ENCODE results near the gene RPA1. TPM values are rescaled to one million over a fixed set of nuclear protein-coding genes. Genes with fewer than 3 reads are reported as not detected.

The RPA1 gene
- total RNA-seq, 2 experiments from 2014 or later, result 38.6 to 38.7 TPM

DNA sequence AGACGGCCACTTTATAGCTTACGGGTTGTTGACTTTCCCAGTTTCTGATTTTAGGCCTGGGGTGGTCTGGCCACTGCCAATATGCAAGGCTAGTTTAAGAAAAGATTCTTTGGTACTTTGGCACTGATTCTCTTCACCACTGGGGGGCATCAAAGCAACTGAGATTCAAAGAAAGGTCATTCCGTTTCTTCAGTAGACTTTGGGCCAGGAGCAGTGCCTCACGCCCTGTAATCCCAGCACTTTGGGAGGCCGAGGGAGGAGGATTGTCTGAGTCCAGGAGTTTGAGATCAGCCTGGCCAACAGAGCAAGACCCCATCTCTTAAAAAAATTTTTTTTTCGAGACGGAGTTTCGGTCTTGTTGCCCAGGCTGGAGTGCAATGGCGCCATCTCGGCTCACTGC, 53.0 kb downstream of the RPA1 start:
- no peaks in the 10 kb centered on the region for H3K4me1 ChIP-seq (ENCODE audit: insufficient read depth, low read length)
- H3K9me3 ChIP-seq (ENCODE audit: control insufficient read depth in 1 of 2, insufficient read depth in 1 of 2, low read length in 2 of 2), result no peaks in the 10 kb centered on the region
- intact Hi-C loops (cut with DNase I, micrococcal nuclease), result loop anchor here (1.0 to 10.0 kb wide), 4 partner anchors 144 to 402 kb away; partner anchors contain the start of genes OVCA2 (in 1 of the 2) and RTN4RL1 (in 1 of the 2)
- peaks cover 78% of the 10 kb centered on the region for H3K36me3 ChIP-seq (ENCODE audit: insufficient read depth, low read length)
- ATAC-seq (ENCODE audit: poor library complexity) (no peak), DNase-seq (peak in 6 of 14 experiments; percentile 5 to 50 (median 45))
- TF ChIP-seq, protein P1, sequence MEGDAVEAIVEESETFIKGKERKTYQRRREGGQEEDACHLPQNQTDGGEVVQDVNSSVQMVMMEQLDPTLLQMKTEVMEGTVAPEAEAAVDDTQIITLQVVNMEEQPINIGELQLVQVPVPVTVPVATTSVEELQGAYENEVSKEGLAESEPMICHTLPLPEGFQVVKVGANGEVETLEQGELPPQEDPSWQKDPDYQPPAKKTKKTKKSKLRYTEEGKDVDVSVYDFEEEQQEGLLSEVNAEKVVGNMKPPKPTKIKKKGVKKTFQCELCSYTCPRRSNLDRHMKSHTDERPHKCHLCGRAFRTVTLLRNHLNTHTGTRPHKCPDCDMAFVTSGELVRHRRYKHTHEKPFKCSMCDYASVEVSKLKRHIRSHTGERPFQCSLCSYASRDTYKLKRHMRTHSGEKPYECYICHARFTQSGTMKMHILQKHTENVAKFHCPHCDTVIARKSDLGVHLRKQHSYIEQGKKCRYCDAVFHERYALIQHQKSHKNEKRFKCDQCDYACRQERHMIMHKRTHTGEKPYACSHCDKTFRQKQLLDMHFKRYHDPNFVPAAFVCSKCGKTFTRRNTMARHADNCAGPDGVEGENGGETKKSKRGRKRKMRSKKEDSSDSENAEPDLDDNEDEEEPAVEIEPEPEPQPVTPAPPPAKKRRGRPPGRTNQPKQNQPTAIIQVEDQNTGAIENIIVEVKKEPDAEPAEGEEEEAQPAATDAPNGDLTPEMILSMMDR (IDR thresholded peaks at IDR 0.05), result peak; percentile 42
- CTCF ChIA-PET, result interaction anchor here (1.6 kb wide), 1 partner anchor 11 kb away, joined by 6 read pairs; no protein-coding TSS in a partner anchor
- H3K27me3 Mint-ChIP-seq, result no peaks in the 10 kb centered on the region
- H3K9me3 Mint-ChIP-seq, result no peaks in the 10 kb centered on the region
- H3K4me1 Mint-ChIP-seq (ENCODE audit: low read depth), result no peaks in the 10 kb centered on the region
- H3K27me3 ChIP-seq (ENCODE audit: control insufficient read depth in 1 of 2, insufficient read depth in 2 of 2, low read length in 2 of 2), result no peaks in the 10 kb centered on the region
- no peak overlapping the region for H3K4me3 Mint-ChIP-seq
- POLR2A ChIA-PET, result interaction anchor here (1.5 kb wide), 1 partner anchor 13 kb away, joined by 5 read pairs; no protein-coding TSS in a partner anchor
- no peak overlapping the region for H3K27ac ChIP-seq (ENCODE audit: low read depth in 1 of 2, low read length in 2 of 2)
- no peak overlapping the region for H3K4me3 ChIP-seq (ENCODE audit: low read length)
- H3K27ac Mint-ChIP-seq, result no peak overlapping the region
- H3K36me3 Mint-ChIP-seq (ENCODE audit: low read depth), result peaks cover 85% of the 10 kb centered on the region

DNA sequence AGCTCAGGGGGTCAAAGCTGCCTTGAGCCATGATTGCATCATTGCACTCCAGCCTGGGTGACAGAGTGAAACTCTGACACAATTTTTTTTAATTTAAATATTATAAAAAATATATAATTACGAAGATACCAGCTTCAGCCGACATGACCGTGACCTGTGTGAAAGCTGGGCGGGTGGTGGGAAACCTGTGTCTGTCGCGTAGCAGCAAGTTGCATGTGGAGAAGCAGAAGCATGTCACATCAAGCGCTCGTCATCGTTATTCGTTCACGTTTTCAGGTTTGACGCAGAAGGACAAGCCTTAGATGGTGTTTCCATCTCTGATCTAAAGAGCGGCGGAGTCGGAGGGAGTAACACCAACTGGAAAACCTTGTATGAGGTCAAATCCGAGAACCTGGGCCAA, 53.7 kb downstream of the RPA1 start:
- Mint-ChIP-seq H3K9me3 (no peaks in the 10 kb centered on the region), H3K4me1 (ENCODE audit: low read depth) (no peaks in the 10 kb centered on the region), H3K4me3 (no peak overlapping the region), H3K27ac (no peak overlapping the region), H3K27me3 (no peaks in the 10 kb centered on the region), H3K36me3 (ENCODE audit: low read depth) (peaks cover 85% of the 10 kb centered on the region)
- no peak for ATAC-seq (ENCODE audit: poor library complexity)
- TF ChIP-seq, protein P1 (IDR thresholded peaks at IDR 0.05), result no peak
- ChIA-PET CTCF (interaction anchor here (1.2 kb wide), 1 partner anchor 361 kb away, joined by 3 read pairs; no protein-coding TSS in a partner anchor), POLR2A (no interaction called here)
- Histone ChIP-seq H3K4me1 (ENCODE audit: insufficient read depth, low read length) (no peaks in the 10 kb centered on the region), H3K9me3 (ENCODE audit: control insufficient read depth in 1 of 2, insufficient read depth in 1 of 2, low read length in 2 of 2) (no peaks in the 10 kb centered on the region), H3K4me3 (ENCODE audit: low read length) (no peak overlapping the region), H3K36me3 (ENCODE audit: insufficient read depth, low read length) (peaks cover 78% of the 10 kb centered on the region), H3K27ac (ENCODE audit: low read depth in 1 of 2, low read length in 2 of 2) (no peak overlapping the region), H3K27me3 (ENCODE audit: control insufficient read depth in 1 of 2, insufficient read depth in 2 of 2, low read length in 2 of 2) (no peaks in the 10 kb centered on the region)
- DNase-seq, result no peak
- intact Hi-C loops (cut with DNase I, micrococcal nuclease), result loop anchor here (5.0 to 10.0 kb wide), 3 partner anchors 144 to 401 kb away; partner anchors contain the start of gene RTN4RL1 (in 1 of the 2)

DNA sequence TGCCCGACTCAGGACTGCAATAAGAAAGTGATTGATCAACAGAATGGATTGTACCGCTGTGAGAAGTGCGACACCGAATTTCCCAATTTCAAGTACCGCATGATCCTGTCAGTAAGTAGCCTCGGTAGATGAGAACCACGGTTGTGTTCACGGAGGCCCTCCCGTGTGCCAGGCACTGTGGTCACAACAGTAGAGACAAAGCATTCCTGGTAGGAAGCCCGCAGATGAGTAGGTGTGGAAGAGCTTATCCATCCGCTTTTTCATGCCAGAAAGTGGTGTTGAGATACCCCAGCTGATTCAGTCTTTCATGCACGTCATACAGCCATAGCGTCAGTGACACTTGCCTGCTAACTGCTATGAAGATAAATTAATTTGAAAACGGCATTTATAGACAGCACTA, 58.9 kb downstream of the RPA1 start:
- Histone ChIP-seq H3K4me3 (ENCODE audit: low read length) (no peak overlapping the region), H3K4me1 (ENCODE audit: insufficient read depth, low read length) (no peaks in the 10 kb centered on the region), H3K9me3 (ENCODE audit: control insufficient read depth in 1 of 2, insufficient read depth in 1 of 2, low read length in 2 of 2) (no peaks in the 10 kb centered on the region), H3K27me3 (ENCODE audit: control insufficient read depth in 1 of 2, insufficient read depth in 2 of 2, low read length in 2 of 2) (no peaks in the 10 kb centered on the region), H3K27ac (ENCODE audit: low read depth in 1 of 2, low read length in 2 of 2) (no peak overlapping the region), H3K36me3 (ENCODE audit: insufficient read depth, low read length) (peaks cover 84% of the 10 kb centered on the region)
- H3K4me3 Mint-ChIP-seq, result no peak overlapping the region
- H3K9me3 Mint-ChIP-seq, result no peaks in the 10 kb centered on the region
- DNase-seq (no peak), ATAC-seq (ENCODE audit: poor library complexity) (no peak)
- ChIA-PET POLR2A (interaction anchor here (0.8 kb wide), 1 partner anchor 18 kb away, joined by 3 read pairs; no protein-coding TSS in a partner anchor), CTCF (no interaction called here)
- H3K4me1 Mint-ChIP-seq (ENCODE audit: low read depth), result no peaks in the 10 kb centered on the region
- TF ChIP-seq, protein P1 (IDR thresholded peaks at IDR 0.05), result no peak
- no peak overlapping the region for H3K27ac Mint-ChIP-seq
- intact Hi-C loops (cut with DNase I, micrococcal nuclease), result loop anchor here in 1 of 2 experiments (10.0 kb wide), 1 partner anchor 396 kb away; no protein-coding TSS in a partner anchor
- peaks cover 87% of the 10 kb centered on the region for H3K36me3 Mint-ChIP-seq (ENCODE audit: low read depth)
- no peaks in the 10 kb centered on the region for H3K27me3 Mint-ChIP-seq

Measured in CD4-positive, alpha-beta T cell (primary cell).